Amniotic epithelial cell (primary cell): ENCODE results near the gene SPTBN1.

Experiments used
- DNase-seq: peaks from one replicate; pipeline ENCODE4 v3.0.0-alpha.2; 2010; ENCODE audit warnings: low read depth

The SPTBN1 gene

DNA sequence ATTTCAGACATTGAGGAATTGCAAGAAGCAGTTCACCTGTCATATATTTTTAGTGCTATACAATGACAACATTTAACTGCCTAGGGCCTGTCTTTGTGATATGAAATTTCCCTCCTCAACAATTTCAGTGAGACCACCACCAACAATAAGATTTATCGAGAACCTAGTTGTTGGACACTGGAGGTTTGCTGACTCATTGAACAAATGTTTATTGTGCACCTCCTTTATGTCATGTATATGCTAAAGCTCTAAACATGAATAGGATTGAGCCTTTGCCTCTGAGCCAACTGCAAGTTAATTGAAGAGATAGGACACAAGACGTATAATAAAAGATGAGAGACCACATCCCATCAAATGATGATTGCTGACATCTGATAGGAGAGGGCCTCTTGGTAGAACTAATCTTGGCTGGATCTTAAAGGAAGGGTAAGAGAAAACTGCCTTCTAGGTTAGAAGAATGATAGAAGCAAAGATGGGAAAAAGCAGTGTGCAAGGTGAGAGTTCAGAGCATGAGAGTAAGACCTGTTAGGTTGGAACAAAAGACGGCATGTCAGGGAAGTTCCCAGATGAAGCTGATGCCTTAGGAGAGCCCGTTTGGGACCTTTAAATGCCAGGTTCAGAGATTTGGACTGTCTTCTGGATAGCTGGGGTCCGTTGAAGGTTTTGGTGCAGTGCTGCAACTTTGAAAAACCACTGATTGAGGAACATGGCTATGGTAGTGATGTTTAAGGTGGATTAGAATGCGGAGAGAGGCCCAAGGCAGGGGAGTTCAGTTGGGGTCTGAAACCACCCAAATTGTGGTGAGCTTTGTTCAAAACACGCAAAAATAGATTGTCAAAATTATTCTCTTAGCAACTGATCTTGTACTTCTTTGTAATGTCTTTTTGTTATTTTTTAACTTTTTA, 134.3 kb downstream of the SPTBN1 start:
- DNase-seq, result no peak

DNA sequence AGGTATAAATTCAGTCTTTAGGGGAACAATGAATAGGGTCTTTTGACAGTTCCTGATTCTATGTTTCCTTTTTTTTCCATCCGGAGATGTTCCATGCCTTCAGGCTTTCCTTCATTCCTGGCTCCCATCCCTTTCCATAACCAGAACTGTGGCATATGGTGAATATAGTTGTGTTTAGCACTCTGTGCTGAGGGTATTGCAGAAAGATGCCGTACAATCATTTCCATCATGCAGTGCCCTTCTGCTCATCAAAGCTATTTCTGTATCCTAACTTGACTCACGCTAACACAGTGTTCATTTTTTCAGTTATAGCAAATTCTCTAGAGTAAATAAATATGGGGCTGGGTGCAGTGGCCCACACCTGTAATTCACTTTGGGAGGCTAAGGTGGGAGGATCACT, 135.4 kb downstream of the SPTBN1 start:
- DNase-seq, result no peak

DNA sequence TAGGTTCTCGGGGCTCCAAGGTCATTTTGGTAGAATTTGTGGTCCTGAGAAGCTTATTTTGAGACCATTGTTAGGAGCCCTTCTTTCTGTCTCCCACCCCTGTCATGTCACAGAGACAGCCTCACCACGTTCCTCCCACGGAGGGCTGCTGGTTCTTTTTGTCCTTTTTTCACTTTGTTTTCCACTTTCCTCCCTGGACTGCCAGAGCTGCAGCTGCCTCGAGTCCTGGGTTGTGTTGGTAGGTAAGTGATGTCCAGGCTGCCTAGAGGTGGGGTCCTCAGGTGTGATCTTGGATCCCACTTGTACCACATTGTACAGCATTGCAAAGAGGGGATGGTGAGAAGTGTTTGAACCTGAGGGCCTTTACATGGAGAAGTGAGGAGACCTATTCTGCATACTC, 137.1 kb downstream of the SPTBN1 start:
- DNase-seq, result no peak

DNA sequence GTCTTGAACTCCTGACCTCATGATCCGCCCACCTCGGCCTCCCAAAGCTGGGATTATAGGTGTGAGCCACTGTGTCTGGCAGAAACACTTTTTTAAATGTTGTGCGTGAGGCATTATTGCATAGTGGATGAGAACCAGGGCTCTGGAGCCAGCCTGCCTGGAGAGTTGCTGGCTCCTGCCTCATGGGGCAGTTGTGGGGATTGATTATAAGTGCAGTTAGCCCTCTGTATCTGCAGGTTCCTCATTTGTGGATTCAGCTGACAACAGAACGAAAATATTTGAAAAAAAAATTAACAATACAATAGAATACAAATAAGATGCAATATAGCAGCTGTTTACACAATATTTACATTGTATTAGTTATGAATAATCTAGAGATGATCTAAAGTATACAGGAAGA, 137.9 kb downstream of the SPTBN1 start:
- no peak for DNase-seq

DNA sequence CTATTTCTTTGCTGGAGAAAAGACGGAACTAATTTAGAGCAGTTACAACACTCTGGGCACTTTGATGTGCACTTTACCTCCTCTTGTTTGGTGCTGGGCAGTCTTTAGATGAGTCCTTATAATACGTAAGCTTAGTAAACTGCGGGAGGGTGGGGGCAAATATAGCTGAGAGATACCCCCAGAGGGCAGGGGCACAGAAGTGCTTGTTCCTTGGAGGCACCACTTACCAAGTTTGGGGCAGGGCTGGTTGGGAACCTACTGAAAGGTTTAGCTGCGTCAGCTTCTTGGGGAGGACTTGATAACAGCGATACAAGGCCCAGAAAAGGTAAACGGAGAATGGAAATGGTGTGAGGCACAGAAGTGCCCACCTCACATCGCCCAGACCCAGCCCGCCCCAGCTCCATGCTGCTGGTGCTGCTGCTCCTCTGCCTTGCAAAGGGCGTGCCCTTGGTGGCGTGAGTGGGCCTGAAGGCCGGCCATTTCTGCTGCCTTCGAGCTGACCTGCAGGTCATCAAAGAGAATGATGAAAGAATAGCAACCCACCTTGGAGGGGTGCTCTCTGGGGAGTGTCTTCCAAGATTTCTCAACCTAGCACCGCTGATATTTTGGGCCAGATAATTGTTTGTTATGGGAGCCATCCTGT, 139.2 kb downstream of the SPTBN1 start:
- no peak for DNase-seq

DNA sequence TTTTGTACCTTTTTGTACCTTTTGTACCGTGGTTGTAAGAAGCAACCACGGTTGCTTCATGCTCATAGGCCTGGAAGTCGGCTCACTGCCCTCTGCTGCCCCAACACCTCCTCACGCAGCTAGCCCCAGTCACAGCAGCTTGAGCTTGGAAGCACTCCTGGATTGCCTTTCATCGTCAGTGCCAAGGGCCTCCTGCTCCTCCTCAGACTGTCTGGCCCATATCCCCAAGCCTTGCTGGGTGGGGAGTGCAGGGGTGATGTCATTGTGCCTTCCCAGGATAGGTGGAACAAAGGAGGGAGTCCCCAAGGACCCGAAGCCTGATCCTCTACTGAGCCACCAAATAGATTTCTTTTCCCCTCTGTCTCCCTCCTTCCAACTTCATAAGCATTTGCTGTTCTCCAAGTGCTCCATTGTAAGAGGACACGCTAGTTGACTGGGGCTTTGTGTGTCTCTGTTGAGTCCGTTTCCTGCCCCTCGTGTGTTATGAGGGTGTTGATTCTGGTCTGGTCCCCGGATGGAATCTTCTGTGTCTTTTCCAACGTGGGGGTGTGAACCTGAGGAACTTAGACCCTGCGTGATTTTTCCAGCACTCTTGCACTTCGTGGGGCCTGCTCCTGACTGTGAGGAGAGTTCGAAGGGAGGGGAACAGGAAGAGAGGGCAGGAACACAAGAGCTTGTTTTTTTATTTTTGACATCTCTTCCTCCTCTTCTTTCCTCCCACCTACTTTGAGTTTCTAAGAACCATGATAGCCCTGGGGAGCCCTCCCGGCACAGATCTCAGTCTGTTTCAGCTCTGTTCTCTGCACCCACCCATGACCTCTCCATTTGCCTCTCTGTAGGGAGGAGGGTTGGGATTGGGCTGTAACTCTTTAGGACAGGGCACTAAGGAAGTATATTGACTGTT, 140.1 kb downstream of the SPTBN1 start:
- DNase-seq, result no peak

DNA sequence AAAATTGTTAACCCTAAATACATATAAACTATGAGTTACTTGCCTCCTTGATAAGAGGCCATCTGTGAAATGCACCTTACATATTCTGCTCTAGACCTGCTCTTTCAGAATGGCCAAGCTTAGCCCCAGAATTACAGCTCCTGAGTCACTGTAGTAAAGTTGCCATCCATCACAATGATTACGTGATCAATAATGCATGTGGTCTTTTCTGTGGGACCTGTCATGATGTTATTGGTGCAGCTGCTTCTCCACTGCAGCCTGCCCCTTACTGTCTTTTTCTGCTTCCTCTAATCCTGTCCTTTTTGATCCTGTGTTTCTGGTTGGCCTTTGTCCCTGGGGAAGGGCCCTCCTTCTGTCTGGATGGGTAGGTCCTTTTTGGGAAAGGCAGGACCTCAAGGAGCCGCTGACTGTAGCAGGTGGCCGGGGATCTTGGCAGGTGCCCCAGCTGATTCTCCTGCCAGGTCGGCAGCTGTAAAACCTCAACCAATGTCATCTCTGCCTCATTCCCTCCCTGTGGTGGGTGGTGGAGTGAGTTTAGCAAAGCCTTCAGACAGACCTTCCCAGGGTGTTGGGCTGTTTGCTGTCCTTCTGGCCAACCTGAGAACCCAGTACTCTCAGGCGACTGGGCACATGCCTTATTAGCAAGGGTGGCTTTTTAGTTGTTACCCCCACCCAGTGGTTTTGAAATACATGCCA, 141.2 kb downstream of the SPTBN1 start:
- DNase-seq, result no peak

DNA sequence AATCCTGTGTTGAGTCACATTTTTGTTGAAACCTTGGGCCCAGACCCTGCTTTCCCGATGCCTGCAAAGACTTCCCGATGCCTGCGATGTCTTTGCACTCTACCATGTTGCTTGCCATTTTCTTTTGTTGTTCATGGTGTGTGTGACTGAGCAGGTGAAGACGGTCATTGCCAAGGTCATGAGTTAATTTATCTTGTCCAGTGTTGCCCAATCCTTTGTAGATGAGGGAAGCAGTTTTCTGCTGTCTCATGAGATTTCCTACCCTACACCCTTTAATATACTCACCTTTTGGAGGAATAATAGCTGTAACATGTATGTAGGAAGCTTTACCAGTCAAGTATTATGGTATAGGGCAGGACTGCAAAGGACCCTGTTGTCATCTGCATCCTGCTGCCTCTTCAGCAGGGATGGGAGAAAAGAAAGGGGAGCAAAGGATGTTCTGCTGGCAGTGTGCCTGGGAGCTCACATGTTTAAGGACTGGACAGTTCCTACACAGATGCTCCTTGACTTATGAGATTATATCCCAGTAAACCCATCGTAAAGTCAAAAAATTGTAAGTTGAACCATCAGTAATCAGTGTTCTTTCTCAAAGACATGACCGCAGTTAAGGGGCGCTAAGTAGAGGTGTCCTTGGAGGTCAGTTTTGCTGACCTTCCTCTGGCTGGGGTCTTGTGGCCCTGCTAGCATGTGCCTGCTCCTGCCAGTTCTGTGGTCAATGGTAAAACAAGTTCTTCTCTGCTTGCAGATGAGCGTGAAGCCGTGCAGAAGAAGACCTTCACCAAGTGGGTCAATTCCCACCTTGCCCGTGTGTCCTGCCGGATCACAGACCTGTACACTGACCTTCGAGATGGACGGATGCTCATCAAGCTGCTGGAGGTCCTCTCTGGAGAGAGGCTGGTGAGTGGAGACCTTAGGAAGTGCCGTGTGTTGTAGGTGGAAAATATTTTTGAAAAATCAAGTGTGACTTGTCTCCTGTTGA, 142.5 kb downstream of the SPTBN1 start:
- peak; percentile 39 for DNase-seq

DNA sequence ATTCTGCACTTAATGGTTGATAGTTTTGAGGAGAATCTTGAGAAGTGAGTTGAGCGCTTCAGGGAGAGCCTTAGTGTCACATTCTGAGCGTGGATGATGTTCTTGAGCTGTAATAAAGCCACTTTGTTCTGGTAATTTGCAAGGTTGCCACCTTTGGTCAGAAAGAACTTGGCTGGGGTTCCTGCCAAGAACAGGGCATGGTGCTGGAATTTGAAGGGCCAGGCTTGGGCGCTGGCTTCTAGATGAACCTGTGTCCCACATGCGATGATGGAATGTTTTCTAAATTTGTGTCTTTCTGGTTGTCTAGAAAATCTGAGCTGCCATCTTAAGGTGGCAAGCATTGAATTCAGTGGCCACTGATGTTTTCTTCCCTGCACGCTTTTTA, 143.2 kb downstream of the SPTBN1 start:
- DNase-seq, result no peak

DNA sequence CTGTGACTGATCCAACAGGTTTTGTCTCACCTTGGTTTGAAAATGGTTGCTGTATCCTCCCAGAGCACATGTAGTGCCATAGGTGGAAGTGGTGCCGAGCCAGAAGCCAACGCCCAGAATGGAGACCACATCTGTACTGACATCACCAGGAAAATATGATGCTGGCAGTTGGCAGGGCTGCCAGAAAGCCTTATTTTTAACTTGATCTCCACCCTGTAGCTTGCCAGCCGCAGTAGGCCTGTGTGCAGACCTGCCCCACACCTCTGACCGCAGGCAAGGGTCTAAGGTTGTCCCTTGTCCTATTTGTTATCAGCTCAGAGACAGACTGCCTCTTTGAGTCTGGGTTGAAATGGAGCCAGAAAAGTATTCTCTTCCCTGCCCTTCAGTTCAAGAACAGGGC, 143.8 kb downstream of the SPTBN1 start:
- DNase-seq, result no peak

DNA sequence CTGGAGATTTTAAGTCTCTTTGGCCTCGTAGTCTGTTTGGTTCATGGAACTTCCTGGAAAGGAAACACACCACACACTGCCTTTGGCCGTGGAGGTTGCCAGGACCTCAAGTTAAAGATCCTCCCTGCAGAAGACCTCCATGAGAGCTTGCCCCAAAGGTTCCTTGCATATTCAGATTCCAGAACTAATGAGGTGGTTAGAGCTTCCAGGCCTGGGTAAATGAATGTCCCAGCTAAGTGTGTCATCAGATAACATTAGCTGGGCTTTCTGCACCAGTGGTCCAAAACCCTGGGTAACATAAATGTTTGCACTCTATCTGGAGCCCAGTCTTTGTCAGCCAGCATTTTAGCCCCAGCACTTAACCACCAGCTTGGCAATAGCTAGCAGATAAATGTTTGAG, 145.2 kb downstream of the SPTBN1 start:
- peak; percentile 33 for DNase-seq

DNA sequence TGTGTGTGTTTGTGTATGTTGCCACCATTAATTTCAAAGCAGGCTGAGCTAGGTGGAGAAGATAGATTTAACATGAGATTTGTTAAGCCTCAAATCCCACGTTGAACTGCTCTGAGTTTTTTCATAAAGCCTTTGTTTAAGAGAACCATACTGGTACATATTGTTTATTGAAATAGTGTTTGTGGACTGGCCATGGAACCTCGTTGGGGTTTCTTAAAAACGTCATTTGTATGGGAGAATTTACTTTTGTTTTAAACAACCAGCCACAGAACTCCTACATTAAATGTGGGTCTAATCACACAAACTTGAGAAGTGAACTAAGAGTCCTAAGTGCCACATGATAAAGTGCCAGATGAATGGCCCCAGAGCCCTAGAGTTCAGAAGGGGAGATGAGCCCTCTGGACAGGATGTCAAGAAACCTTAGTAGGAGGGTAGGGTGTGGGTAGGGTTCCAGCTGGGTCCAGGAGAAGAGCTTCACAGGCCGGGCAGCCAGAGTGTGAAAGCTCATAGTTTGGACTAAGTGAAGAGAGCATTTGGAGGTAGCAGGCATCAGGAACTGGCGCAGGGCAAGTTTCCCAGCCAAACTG, 146.7 kb downstream of the SPTBN1 start:
- DNase-seq, result no peak

DNA sequence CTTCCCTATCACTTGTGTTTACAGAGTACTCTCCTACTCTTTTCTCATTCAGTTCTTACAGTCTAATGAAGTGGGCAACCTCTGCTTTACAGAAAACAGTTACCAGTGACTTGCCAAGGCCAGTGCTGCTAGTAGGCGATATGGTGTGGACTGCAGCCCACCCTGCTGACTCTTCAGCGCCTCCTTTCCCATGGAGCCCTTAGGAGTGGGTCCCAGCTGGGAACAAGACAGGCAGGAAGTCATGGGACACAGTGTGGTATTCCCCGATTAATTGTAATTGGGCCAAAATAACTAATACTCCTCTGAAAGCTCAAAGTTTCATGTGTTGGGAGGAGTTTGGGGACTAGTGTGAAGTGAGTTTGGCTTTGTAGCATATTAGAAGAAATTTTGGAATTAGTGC, 147.2 kb downstream of the SPTBN1 start:
- DNase-seq, result no peak

DNA sequence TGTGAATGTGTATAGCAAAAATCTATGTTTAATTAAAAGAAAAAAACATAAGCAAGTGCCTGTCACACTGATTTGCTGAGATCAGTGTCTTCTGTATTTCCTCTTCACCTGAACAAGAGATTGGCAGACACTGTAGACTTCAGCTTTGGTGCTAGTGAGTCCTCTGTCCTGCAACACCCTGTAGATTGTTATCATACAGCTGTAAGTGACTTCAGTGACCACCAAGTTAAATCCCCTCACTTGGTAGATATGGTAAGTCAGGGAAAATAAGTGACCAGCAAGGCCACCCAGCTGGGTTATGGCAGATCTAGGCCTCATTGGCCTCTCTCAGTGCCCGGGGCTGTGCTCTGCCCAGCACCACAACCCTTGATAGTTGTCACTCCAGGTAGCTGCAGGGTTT, 147.7 kb downstream of the SPTBN1 start:
- no peak for DNase-seq

DNA sequence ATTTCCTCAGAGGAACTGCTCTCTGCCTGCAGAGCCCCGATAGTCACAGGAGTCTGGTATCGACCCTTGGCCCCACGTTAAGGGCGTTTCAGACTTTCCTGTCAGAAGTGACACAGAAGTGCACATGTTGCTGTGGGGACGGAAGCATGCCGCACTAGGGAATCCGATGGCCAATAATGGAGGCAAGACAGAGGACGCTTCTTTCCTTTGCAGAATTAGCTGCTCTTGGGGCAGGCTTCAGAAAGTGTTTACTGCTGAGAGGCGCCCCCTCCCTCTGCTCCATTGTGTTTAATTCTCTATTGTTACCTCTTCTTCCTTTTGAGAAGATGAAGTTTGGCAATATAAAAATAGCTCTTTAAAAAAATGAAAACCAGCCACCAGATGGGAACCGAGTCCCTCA, 148.7 kb downstream of the SPTBN1 start:
- no peak for DNase-seq

DNA sequence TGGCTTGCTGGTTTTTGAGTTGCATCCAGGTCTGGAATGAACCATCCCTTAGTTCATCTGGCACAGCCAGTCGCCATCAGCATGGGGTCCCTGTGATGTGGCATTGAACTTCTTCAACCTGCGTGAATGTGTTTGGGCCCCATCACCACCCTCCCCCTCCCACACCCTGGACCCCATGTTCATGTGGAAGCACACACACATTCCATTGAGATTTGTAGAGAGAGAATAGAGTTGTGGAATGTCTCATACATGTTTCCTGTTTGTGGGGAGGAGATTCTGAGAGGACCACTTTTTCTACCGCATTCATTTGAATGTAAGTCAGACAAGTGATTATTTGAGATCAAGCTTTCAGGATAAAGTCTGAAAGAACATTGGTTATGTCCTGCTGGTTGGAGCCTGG, 149.7 kb downstream of the SPTBN1 start:
- peak; percentile 68 for DNase-seq

DNA sequence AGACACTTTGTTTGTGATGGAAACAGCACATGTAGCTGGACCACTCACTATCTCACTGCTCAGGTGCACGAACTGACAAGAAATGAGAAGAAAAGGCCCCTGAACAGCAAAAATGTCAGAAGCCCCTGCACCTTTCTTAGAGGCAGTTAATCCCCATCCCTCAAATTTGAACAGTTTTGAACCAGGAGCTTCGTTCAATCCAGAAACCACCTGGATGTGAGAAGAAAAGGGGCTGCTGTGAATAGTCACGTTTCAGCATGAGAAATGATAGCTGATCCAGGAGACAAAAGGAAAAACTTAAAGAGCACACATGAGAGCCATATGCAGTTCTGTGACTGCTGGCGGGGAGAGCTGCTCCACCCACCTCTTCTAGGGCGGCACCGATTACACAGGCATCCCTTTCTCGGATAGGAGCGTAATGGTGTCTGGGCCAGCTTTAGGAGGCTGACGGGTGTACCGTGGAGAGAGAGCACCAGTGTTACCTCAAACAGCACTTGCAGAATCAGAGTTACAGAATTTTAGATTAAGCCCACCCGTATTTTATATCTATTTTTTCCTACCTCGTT, 150.3 kb downstream of the SPTBN1 start:
- DNase-seq, result peak; percentile 17

DNA sequence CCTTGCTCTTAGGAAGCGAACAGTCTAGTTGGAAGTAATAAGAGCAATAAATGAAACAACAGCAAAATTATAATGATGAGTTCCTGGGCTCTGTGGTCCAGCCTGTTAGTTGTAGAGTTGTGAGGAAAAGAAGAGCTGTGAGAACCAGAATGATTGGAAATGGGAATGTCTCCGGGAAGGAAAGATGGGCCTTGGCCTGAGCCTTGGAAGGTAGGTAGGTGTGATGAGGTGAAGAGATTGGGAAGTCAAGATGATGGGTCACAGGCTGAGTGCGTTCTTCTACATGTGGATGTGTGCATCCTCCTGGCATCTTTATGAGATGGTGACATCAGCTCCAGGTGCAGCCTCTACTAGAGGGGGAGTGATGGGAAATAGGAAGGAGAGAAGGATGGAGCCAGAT, 152.1 kb downstream of the SPTBN1 start:
- DNase-seq, result no peak

DNA sequence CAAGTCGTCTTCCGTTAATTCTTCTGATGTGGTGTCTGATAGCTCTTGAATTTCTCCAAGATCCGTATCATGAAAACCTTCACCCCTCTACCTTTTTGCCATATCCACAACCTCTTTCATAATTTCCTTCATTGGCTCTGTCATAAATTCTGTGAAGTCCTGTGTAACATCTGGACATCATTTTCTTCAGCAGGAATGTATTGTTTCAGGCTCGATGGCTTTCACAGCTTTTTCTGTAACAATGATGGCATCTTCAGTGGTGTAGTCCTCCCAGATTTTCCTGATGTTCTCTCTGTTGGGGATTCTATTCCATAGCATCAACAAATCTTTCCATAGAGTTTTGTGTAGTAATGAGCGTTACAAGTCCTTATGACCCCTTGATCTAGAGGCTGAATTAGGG, 153.1 kb downstream of the SPTBN1 start:
- no peak for DNase-seq

DNA sequence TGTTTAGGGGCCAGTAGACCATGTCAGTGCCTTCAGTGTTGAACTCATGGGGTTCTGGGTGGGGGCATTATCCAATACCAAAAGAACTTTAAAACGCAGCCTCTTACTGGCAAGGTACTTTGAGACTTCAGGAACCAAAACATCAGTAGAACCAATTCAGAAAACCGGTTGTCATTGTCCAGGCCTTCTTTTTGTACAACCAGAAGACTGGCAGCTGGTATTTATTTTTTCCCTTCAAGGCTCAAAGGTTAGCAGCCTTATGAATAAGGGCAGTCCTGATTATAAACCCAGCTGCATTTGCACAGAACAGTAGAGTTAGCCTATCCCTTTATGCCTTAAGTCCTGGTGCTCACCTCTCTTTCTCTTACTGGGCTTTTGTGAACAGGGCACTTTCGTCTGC, 153.5 kb downstream of the SPTBN1 start:
- DNase-seq, result no peak
